ENCODE results near the gene TRIM8.

- TF ChIP-seq CTCF (IDR thresholded peaks at IDR 0.05) (peak in 1 of 6 experiments; percentile 4), POLR2A (IDR thresholded peaks at IDR 0.05) (peak in 3 of 4 donors; percentile 23 to 95 (median 86))
These were observed 2.2 kb upstream of the TRIM8 start for GRCh38 chr10:102641880-102642735.
